Tibial nerve (tissue), 4 donors: ENCODE results near the gene SLC35F6.

Experiments used
- EP300 ChIP-seq, 2 donors: sonication (generic); formaldehyde crosslinking; IDR thresholded peaks; one replicate each; pipeline ENCODE4 v1.6.1; 2017; ENCODE audit warnings: antibody characterized with exemption in 2 of 2, mild to moderate bottlenecking in 1 of 2
- POLR2A ChIP-seq, 2 donors: fragments of 450-650 bp; IDR thresholded peaks; one replicate each; pipeline ENCODE4 v1.6.1; 2017; ENCODE audit warnings: antibody characterized with exemption in 2 of 2, mild to moderate bottlenecking in 2 of 2, moderate library complexity in 2 of 2
- TF ChIP-seq, protein P1 (sequence below), 5 experiments: fragments of 200-600 bp in 3 of 5; fragments of 450-650 bp in 2 of 5; sonication (generic) in 3 of 5; IDR thresholded peaks; one replicate each; pipeline ENCODE4 v1.5.1; 2016 to 2019; ENCODE audit warnings: antibody characterized with exemption in 5 of 5, mild to moderate bottlenecking in 3 of 5, moderate library complexity in 2 of 5

DNA sequence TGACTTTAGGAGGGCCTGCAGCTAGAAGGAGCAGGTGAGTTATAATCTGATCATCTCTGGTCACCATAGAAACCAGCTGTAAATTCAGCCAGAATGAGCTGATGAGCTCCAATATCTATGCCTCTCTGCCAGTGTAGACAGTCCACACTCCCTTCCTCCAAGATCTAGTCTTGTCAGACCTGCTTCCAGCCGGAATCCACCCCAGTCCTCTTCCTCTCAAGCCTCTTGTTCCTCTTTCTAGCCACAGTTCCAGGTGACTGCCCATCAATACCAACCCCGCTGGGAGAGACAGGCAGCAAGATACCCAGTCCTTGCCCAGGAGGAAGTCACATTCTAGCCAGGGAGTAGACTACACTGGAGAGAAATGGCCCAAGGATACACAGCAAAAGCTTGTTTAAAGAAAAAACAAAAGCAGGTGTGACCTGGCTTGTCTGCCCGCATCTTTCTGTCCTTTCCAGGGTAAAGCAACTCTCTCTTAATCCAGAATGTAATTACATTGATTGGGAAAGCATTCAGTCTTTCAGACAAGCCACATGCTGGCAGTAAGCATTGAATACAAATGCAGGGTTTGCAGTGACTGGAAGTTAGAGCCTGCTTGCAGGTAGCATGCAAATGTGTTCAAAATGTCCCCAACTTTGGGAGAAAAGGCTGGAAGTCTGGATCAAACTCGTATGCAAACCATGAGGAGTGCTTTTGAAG lies 9.0 kb upstream of the SLC35F6 start:
- no peak for TF ChIP-seq POLR2A (IDR thresholded peaks at IDR 0.05)
- TF ChIP-seq, protein P1, sequence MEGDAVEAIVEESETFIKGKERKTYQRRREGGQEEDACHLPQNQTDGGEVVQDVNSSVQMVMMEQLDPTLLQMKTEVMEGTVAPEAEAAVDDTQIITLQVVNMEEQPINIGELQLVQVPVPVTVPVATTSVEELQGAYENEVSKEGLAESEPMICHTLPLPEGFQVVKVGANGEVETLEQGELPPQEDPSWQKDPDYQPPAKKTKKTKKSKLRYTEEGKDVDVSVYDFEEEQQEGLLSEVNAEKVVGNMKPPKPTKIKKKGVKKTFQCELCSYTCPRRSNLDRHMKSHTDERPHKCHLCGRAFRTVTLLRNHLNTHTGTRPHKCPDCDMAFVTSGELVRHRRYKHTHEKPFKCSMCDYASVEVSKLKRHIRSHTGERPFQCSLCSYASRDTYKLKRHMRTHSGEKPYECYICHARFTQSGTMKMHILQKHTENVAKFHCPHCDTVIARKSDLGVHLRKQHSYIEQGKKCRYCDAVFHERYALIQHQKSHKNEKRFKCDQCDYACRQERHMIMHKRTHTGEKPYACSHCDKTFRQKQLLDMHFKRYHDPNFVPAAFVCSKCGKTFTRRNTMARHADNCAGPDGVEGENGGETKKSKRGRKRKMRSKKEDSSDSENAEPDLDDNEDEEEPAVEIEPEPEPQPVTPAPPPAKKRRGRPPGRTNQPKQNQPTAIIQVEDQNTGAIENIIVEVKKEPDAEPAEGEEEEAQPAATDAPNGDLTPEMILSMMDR (IDR thresholded peaks at IDR 0.05): no peak
- TF ChIP-seq EP300 (IDR thresholded peaks at IDR 0.05): no peak
